ENCODE results near the gene RBFOX2.

DNA sequence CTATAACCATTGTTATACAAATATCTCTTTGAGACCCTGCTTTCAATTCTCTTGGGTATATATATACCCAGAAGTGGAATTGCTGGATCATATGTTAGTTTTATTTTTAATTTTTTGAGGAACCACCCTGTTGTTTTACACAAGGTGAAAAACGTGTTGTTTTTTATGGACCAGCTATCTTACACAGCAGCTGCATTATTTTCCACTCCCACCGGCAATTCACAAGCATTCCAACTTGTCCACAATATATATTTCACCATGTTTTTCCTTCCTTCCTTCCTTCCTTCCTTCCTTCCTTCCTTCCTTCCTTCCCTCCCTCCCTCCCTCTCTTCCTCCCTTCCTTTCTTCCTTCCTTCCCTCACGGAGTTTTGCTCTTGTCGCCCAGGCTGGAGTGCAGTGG is 317.3 kb downstream of the RBFOX2 start:
- TF ChIP-seq CTCF (IDR thresholded peaks at IDR 0.05) (no peak), POLR2A (IDR thresholded peaks at IDR 0.05) (no peak)

All from Peyer's patch (tissue), 4 donors.